HG03025 (cell line): ENCODE results near the gene EMID1.

Experiments used
- ATAC-seq: cut with Tn5 transposase; IDR thresholded peaks from one replicate; pipeline ENCODE4 v1.9.1; 2021; ENCODE audit warnings: mild to moderate bottlenecking, moderate library complexity; ENCODE audit not compliant: unreplicated experiment, low FRiP score

EMID1 gene

DNA sequence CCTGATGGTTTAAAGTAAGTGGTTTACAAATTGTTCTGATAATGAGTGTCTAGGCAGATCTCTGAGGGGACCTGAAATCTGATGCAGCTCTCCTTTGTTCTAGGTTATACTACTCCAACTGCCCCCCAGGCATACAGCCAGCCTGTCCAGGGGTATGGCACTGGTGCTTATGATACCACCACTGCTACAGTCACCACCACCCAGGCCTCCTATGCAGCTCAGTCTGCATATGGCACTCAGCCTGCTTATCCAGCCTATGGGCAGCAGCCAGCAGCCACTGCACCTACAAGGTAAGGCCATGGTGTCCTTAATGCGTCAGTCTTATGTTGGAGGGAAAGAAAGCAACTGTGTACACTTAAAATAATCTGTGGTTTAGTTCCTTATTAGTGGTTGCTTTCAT is 72.2 kb downstream of the EMID1 start:
- no peak for ATAC-seq

DNA sequence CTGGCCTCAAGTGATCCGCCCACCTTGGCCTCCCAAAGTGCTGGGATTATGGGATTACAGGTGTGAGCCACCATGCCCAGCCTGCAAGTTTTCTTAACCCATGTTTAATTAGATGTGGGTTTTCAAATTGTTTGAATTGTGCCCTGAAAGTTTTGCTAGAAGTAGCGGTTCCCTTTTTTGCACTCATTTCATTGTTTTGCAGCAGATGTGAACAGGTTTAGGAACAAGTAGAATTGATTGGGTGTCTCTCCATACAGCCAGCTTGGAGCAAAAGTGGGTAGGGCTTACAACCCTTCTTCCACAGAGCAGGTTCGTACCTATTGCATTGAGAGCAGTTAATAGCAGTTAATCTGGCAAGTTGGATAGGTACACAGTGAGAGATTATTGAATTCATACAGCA is 78.5 kb downstream of the EMID1 start:
- no peak for ATAC-seq

DNA sequence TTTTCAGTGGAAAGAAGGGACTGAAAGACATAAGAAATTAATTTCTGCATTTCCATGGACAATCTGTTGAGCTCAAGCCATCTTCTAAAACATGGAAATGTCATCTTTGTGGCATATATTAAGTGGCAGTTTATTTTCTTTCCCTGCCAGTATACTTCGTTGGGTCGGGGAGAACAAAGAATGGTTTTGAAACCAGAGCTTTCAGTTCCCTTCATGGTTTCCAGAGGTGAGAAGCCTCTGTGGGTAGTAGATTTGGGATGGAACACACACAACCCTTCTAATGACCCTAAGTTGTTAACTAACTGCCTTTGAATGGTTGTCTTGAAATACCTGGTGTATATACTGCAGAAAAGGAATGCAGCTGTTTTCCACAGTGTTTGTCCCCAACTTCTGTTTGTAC is 83.1 kb downstream of the EMID1 start:
- no peak for ATAC-seq

DNA sequence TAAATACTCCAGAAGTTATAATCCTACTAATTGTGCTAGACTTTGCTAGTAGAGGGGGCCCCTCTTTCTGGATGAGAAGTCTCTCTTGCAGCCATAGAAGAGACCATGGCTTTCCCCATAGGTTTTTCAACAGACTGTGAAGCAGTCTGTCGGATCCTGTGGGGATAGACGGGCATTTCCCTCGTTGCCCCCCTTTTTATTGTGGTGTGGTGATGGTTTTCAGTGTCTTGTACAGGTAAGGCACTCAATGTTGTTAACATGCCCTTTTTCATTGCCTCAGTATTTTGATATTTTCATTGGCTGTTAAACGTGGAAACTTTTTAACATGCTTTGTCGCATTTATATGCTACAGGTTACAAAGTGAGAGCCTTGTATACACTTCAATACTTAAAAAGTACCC is 84.4 kb downstream of the EMID1 start:
- no peak for ATAC-seq

DNA sequence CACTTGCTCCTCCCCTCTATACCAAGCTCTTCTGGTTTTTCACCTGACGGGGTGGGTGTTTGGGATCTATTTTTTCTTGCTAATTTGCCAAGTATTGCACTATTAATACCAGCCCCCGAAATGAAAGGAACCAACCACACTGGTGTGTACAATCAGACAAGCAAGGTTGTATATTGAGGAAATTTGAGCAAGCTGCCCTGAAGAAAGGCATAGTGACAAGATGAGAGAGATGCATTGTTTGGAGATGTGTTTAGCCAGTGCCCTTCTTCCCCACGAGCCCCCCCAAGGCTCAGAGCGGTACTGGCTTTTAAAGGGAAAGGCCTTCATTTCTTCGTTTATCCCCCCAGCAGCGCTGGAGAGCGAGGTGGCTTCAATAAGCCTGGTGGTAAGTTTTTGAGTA is 85.5 kb downstream of the EMID1 start:
- no peak for ATAC-seq

DNA sequence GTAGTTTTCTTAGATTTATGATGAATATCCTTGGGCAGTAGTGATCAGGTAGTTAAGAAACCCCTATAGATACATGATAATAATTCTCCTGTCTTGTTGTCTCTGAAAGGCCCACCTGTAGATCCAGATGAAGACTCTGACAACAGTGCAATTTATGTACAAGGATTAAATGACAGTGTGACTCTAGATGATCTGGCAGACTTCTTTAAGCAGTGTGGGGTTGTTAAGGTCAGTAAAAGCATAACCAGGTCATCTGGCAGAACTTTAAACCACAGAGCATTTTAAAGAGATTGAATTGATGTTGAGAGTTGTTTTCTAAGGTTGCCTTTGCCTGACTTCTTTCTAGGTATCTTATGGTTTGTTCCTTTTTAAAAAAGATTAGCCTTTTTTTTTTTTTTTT is 86.7 kb downstream of the EMID1 start:
- ATAC-seq, result no peak

DNA sequence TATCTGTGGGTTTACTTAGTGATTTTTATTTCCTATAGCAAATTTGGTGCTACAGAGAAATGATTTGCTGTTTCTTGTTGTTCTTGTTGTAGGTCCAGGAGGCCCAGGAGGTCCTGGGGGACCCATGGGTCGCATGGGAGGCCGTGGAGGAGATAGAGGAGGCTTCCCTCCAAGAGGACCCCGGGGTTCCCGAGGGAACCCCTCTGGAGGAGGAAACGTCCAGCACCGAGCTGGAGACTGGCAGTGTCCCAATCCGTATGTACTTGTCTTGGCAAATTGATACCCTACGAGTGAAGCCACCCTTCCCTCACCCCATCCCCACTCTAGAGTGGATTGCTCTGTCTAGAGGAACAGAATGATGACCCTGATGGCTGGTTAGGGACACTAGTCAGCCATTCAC is 92.9 kb downstream of the EMID1 start:
- no peak for ATAC-seq

DNA sequence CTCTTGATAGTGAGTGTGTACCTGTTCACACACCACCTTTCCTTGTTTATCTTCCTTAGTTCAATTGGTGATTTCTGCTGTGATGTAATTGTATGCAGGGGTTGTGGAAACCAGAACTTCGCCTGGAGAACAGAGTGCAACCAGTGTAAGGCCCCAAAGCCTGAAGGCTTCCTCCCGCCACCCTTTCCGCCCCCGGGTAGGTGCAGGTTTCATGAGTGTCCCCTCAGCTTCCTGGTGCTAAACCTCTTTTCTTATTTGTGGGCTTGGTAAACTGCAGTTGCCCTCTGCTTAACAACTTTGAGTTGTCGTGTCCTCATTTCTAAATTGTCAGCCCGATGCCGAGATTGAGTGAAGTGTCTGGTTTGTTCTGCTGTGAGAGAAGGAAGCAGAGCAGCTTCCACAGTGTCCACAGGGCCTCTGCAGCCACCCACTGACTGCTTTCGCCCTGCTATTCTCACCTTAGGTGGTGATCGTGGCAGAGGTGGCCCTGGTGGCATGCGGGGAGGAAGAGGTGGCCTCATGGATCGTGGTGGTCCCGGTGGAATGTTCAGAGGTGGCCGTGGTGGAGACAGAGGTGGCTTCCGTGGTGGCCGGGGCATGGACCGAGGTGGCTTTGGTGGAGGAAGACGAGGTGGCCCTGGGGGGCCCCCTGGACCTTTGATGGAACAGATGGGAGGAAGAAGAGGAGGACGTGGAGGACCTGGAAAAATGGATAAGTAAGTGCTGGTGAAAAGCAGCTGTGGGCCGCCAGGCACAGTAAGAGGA is 93.6 kb downstream of the EMID1 start:
- ATAC-seq, result no peak

DNA sequence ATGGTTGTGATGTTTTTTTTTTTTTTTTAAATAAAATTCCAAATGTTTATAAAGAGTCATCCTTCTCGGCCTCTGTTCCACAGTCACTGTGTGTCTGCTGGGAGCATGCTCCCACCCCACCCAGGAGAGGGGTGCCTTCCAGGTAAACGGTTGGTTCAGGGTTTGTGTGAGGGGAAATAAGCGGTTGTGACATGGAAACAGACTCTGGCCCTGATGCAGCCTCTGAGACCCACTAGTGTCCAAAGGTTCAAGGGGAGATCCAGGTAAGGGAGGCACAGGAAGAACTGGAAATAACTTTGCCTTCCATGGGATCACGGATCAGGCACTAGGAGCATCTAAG is 94.7 kb downstream of the EMID1 start:
- no peak for ATAC-seq

DNA sequence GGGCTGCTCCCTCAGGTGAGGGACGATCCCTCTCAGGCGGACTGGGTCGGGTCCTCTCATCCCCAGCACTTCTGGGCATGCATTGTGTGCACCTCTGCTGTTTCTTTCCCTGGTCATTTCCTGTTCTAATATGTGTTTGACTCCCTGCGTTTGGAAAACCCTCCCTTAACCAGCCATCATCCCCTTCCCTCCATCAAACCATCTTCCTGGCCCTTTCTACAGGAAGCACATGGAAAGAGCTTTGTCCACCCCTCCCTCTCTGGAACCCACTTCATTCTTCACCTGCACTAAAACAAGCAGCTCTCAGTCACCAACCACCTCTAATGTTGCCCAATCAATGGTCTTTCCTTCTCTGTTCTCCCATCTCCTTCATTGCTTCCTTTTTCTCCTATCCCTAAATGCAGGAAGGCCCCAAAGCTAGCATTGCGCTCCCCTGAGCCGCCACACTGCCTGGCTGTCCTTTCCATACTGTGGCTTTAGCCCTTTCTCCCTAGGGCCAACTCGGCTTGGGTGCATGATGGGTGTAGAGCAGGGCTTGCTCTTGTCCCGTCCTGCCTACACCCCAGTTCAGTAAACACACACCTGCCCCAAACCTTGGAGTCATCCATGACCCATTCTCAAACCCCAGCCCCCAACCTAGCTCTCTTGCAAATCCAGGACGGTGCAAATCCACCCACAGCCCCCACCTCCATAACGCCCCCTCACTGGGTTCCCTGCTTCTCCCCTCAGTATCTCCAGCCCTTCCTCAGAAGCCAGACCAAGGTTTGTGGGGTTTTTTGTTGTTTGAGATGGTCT is 95.3 kb downstream of the EMID1 start:
- no peak for ATAC-seq

DNA sequence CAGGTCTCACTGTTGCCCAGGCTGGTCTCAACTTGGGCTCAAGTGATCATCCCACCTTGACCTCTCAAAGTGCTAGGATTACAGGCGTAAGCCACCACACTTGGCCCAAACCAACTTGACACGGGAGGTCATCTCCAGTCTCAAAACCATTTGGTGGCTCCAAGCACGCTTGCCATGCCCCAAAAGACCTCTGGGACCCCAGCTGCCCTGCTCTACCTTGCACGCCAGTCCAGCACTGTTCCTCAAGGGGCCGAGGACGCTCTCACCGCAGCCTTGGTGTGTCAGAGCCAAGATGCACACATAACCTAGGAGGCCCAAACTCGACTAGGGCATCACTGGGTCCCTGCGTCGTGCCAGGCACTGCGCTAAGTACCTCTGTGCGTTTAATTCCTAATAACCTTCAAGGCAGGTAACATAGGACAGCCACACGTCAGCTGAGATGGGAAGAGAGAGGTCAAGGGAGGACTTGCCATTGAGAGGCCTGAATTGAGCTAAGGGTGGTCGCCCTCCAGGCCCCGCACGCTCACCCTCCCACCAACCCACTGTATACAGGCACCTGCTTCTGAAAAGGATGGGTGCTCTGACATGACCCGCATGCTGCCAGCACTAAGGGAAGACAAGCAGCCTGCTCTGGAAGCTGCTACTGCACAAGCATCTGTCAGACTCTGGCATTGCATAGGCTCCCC is 96.2 kb downstream of the EMID1 start:
- no peak for ATAC-seq

DNA sequence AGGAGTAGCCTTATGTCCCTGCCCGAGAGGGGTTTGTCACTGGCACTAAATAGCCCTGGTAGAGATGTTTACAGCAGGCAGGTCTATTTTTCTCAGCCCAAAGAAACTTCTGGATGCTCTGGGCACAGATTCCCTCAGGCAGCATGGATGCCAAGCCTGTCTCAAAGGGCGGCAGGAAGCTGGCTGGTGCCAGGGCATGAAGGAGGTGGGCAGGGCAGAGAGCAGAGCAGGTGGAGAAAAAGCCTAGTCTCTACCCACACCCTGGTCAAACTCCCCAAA is 96.6 kb downstream of the EMID1 start:
- ATAC-seq, result no peak

DNA sequence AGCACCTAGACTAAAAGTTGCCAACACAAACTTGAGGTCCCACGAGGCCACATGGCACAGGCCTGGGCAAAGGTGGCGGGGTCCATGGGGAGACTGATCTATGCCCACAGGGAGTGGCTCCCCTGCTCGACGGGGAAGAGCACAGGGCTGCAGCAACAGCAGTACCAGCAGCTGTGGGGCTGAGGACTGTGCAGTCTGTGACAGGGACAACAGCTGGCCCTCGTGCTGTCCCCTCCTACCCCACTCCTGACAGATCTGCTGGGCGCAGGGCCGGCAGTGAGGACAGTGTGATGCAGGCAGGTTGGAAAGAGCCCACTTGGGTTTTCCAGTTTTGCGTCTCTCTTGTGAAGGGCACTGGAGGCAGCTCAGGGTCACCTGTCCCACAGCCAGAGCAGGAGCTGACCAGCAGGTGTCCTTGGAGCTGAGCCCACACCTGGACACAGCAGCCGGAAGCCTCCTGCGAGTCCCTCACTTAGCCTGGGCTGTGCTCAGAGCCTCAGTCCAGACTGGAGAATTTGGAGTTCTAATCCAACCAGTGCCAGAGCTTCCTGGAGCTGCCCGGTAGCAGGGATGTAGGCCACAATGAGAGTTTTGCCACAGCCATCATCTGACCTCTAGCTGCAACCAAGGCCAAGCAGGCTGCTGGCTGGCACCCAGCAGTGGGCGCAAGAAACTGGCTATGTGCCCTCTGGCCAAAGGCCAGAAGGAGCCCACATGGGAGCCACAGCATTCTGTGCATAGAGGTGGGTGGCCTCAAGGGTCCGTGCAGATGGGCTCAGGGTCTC is 97.2 kb downstream of the EMID1 start:
- no peak for ATAC-seq

DNA sequence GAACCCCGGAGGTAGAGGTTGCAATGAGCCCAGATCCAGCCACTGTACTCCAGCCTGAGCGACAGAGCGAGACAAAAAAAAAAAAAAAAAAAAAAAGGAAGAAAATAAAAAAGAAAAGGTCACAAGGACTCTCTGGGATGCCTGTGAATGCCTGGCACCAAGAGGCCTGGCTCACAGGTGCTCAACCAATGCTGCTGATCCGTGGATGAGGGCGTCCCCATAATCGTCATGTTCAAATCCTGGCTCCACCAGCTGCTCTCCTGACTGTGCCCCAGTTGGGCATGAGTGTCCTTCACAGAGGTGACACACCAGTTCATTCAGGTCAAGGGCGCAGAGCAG is 100.1 kb downstream of the EMID1 start:
- ATAC-seq, result no peak

DNA sequence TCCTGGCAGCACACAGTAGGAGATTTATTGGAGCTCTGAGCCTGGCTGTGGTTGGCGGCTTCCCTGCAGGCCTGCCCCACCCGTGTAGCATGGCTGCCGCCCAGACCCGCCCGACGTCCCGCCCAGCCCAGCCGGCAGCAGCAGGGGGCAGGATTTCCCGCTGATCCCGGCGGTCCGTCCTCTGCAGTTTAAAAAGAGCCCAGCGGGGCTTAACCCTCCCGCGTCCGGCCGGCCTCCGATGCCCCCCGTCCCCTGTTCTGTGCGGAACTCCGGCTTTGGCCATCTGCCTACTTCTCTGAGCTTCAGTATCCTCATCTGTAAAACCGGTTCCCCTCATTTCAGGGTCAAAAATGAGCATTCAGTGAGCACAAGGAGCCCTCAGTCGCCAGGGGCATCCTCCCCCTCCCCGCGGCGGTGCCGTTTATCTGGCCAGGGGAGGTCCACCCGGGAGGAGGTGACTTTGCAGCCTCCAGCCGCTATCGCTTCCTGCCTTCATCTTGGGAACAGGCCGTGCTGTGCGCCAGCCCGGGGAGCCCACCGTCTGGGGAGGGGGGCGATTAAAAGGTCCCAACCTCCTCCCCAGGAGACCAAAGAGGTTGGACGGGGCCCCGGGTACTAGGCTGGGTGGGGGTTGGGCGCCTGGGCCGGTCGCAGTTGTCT is 100.6 kb downstream of the EMID1 start, which contains the start of gene GAS2L1:
TSS of gene GAS2L1 (plus strand) at position 476 of the 660 bp plus-strand sequence. CDS start 1,456 bp downstream, outside the sequence.
- no peak for ATAC-seq

DNA sequence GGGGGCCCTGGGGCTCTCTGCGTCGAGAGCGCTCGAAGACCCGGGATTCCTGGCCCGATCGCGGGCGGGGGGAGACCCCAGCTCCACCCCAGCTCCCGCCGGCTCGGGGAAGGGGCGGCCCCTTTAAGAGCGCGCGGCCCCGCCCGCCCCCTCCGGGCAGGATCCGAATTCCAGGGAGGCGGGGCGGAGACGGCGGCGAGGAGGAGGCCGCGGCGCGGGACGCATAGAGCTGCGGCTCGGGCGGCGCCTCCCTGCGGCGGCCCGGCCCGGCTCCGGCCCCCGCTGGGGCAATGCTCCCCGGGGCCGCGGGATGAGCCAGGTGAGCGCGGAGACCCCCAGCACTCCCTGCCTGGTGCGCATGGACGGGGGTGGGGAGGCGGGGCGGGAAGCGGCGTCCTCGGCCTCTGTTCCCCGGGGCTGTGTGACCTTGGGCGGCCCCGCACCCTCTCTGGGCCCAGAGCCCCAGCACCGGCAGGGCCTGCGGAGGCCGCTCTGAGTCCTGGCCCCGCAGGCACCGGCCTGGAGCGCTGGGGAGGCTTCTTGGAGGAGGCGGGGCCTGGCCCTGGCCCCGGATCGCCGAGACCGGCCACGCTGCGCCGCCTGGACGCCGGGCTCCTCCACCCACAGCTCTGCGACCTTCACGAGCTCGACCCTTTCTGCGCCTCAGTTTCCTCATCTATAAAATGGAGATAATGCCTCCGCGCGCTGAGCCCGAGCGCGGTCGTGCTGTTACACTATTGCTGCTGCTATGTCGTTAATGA is 101.3 kb downstream of the EMID1 start:
- no peak for ATAC-seq

DNA sequence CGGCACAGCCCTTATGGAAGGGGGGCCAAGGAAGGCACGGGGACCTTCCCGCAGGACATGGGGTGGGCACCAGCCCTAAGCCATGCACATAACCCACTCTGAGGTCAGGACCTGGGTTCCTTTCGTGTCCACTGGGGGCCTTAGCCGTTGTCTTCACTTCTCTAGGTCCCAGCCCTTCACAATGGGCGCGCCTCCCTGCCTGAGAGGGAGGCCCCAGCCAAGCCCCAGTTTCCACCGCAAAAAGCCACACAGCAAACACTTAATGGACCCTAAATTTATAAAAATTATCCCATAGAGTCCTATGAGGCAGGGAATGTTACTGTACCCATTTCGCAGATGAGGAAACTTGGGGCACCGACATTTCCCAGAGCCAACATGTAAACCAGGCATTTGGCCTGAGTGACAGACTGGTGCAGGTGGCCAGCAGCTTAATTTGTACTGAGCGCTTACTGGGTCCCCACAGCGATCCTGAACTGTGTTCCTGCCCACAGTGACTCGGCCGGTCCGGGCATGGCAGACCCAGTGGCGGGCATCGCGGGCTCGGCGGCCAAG is 102.0 kb downstream of the EMID1 start:
- no peak for ATAC-seq

DNA sequence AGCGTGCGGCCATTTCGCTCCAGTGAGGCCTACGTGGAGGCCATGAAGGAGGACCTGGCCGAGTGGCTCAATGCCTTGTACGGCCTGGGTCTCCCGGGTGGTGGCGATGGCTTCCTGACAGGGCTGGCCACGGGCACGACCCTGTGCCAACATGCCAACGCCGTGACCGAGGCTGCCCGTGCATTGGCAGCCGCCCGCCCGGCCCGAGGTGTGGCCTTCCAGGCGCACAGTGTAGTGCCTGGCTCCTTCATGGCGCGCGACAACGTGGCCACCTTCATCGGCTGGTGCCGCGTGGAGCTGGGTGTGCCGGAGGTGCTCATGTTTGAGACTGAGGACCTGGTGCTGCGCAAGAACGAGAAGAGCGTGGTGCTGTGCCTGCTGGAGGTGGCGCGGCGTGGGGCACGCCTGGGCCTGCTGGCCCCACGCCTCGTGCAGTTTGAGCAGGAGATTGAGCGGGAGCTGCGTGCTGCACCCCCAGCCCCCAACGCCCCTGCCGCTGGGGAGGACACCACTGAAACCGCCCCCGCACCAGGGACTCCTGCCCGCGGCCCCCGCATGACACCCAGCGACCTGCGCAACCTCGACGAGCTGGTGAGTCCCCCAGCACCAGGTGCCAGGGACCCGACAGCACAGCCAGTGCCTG is 102.6 kb downstream of the EMID1 start:
- no peak for ATAC-seq

DNA sequence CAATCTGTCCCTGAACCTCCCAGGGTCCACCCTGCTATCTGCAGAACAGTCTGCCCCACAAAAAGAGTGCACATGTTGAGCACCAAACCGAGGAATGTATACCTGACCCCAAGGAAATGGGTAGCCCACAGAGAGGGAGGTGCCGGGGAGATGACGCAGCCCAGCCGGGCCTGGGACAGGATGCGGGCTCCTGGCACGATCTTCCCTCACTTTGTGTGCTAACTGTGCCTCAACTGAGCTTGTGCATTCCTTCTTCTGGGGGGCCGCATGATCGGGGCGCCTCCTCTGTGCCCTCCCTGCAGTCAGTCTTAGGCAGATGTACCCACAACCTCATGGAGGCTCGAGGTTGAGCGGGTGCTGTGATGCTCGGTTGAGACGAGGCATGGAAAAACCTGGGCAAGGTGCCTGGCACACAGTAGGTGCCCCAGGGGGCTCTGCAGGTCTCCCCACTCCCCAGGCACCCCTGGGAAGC is 103.1 kb downstream of the EMID1 start:
- ATAC-seq, result no peak
